Loucy (cell line): ENCODE measurements around the gene HSPA12A.

ENCODE experiments used
- H2AFZ ChIP-seq: fragments of 200-600 bp; sonication (generic); 2 replicates; pipeline ENCODE4 v1.6.0; 2016; ENCODE audit warnings: antibody characterized with exemption, mild to moderate bottlenecking, low read length, moderate library complexity
- H3F3A ChIP-seq: fragments of 200-600 bp; 2 replicates; pipeline ENCODE4 v1.6.0; 2016; ENCODE audit warnings: antibody characterized with exemption, low read depth, mild to moderate bottlenecking
- H3K27me3 ChIP-seq: fragments of 200-600 bp; sonication (generic); 2 replicates; pipeline ENCODE4 v1.6.1; 2014; ENCODE audit warnings: low read length, mild to moderate bottlenecking; ENCODE audit not compliant: insufficient read depth, poor library complexity, severe bottlenecking
- H3K36me3 ChIP-seq: fragments of 200-600 bp; sonication (generic); 2 replicates; pipeline ENCODE4 v1.6.1; 2016; ENCODE audit warnings: low read length; ENCODE audit not compliant: insufficient read depth
- H3K4me1 ChIP-seq: fragments of 200-600 bp; sonication (generic); 2 replicates; pipeline ENCODE4 v1.5.1; 2014; ENCODE audit warnings: low read length, mild to moderate bottlenecking; ENCODE audit not compliant: insufficient read depth, poor library complexity, severe bottlenecking
- H3K4me2 ChIP-seq: fragments of 200-600 bp; sonication (generic); 2 replicates; pipeline ENCODE4 v1.6.0; 2014; ENCODE audit warnings: antibody characterized with exemption, low read length, low read depth, mild to moderate bottlenecking; ENCODE audit not compliant: poor library complexity, severe bottlenecking
- H3K4me3 ChIP-seq: fragments of 200-600 bp; sonication (generic); 2 replicates; pipeline ENCODE4 v1.5.1; 2014; ENCODE audit warnings: low read length, mild to moderate bottlenecking, mixed read lengths; ENCODE audit not compliant: poor library complexity, severe bottlenecking
- H3K79me2 ChIP-seq: fragments of 200-600 bp; sonication (generic); 2 replicates; pipeline ENCODE4 v1.6.1; 2014; ENCODE audit warnings: low read length; ENCODE audit not compliant: insufficient read depth
- H3K9ac ChIP-seq: fragments of 200-600 bp; sonication (generic); 2 replicates; pipeline ENCODE4 v1.6.0; 2014; ENCODE audit warnings: mild to moderate bottlenecking, low read depth, low read length, moderate library complexity; ENCODE audit not compliant: poor library complexity, severe bottlenecking
- H3K9me2 ChIP-seq: fragments of 200-600 bp; sonication (generic); replicated peaks from 2 replicates; pipeline ENCODE4 v1.6.1; 2016; ENCODE audit warnings: low read depth, low read length, mixed read lengths
- H3K9me3 ChIP-seq: fragments of 200-600 bp; sonication (generic); 2 replicates; pipeline ENCODE4 v1.6.1; 2014; ENCODE audit warnings: mild to moderate bottlenecking, antibody characterized with exemption, low read length, low read depth; ENCODE audit not compliant: insufficient read depth
- H4K20me1 ChIP-seq: fragments of 200-600 bp; sonication (generic); 2 replicates; pipeline ENCODE4 v1.6.0; 2014; ENCODE audit warnings: antibody characterized with exemption, low read length, mild to moderate bottlenecking; ENCODE audit not compliant: insufficient read depth, poor library complexity, severe bottlenecking
- EZH2phosphoT487 ChIP-seq: fragments of 200-600 bp; IDR thresholded peaks from 2 replicates; pipeline ENCODE4 v1.6.1; 2018; ENCODE audit warnings: antibody characterized with exemption, mild to moderate bottlenecking, moderate library complexity, borderline replicate concordance
- TF ChIP-seq, protein P1 (sequence below): fragments of 200-600 bp; sonication (generic); conservative IDR thresholded peaks from 2 replicates; pipeline ENCODE4 v1.5.1; 2014; ENCODE audit warnings: mild to moderate bottlenecking, antibody characterized with exemption, low read length

HSPA12A gene

DNA sequence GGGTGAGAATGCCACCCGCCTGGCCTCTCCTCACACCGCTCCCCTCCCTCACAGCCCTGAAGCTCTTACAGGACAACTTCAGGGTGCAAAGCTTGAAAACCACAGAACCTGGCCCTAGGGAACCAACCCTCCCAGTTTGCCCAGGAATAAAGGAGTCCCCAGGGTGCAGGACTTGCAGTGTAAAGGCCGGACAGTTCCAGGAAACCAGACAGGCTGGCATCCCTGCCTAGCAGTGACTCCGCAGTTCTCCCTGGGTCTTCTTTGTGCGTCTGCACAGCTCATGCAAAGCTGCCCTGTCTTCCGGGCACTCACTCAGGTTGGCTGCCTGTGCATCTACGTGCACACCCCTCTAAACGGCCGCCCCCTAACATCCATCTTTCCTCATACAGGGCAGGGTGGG is 36.1 kb downstream of the HSPA12A start:
- Histone ChIP-seq H2AFZ (no peak overlapping the region), H3K9me3 (no peaks in the 10 kb centered on the region), H3K9me2 (no peaks in the 10 kb centered on the region), H3K9ac (no peak overlapping the region), H3F3A (no peaks in the 10 kb centered on the region), H3K4me1 (no peaks in the 10 kb centered on the region), H3K79me2 (no peaks in the 10 kb centered on the region), H3K36me3 (no peaks in the 10 kb centered on the region), H3K27me3 (no peaks in the 10 kb centered on the region), H4K20me1 (no peaks in the 10 kb centered on the region), H3K4me3 (no peak overlapping the region), H3K4me2 (no peak overlapping the region)
- no peak for TF ChIP-seq EZH2phosphoT487
- TF ChIP-seq, protein P1, sequence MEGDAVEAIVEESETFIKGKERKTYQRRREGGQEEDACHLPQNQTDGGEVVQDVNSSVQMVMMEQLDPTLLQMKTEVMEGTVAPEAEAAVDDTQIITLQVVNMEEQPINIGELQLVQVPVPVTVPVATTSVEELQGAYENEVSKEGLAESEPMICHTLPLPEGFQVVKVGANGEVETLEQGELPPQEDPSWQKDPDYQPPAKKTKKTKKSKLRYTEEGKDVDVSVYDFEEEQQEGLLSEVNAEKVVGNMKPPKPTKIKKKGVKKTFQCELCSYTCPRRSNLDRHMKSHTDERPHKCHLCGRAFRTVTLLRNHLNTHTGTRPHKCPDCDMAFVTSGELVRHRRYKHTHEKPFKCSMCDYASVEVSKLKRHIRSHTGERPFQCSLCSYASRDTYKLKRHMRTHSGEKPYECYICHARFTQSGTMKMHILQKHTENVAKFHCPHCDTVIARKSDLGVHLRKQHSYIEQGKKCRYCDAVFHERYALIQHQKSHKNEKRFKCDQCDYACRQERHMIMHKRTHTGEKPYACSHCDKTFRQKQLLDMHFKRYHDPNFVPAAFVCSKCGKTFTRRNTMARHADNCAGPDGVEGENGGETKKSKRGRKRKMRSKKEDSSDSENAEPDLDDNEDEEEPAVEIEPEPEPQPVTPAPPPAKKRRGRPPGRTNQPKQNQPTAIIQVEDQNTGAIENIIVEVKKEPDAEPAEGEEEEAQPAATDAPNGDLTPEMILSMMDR, result no peak

DNA sequence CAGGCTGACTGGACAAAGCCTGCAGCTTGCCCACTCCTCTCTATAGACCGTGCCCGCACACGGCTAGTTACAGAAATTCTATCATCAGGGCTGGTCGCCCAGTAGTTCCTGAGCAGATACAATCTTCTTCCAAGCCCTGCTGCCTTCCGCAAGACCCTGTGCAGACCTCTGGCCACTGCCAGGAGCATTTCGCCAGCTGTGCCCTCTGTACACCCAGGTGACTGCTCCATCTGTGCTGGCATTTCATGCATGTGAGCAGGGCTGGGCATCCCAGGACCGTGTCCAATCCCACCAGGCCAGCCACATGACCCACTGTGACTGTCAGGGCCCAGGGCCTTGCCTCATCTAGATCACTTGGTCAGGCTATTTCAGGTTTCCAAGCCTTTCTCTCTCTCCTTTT is 36.9 kb downstream of the HSPA12A start:
- H3K4me3 ChIP-seq, result no peak overlapping the region
- no peaks in the 10 kb centered on the region for H3K9me3 ChIP-seq
- H3K36me3 ChIP-seq, result no peaks in the 10 kb centered on the region
- H4K20me1 ChIP-seq, result no peaks in the 10 kb centered on the region
- TF ChIP-seq EZH2phosphoT487, result no peak
- TF ChIP-seq, protein P1, result no peak
- no peaks in the 10 kb centered on the region for H3K79me2 ChIP-seq
- H3F3A ChIP-seq, result no peaks in the 10 kb centered on the region
- no peaks in the 10 kb centered on the region for H3K4me1 ChIP-seq
- no peaks in the 10 kb centered on the region for H3K27me3 ChIP-seq
- no peak overlapping the region for H2AFZ ChIP-seq
- no peak overlapping the region for H3K4me2 ChIP-seq
- H3K9ac ChIP-seq, result no peak overlapping the region
- no peaks in the 10 kb centered on the region for H3K9me2 ChIP-seq

DNA sequence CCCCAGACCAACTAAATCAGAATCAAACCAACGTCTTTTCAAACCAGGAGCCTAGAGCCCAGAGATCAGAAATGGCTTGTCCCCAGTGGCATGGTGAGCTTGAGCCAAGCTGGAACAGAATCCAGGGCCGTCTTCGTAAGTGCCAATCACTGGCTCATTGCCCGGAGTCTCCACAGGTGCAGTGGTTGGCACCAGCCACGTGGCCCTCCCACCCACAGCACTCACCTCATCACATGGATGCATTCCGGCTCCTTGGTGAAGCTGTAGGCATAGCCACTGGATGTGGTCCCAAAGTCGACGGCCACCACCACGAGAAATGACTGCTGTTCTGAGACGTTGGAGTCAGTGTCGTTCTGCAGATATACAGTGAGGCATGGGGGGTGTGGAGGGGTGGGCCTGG is 37.4 kb downstream of the HSPA12A start:
- H3K36me3 ChIP-seq, result no peaks in the 10 kb centered on the region
- H3F3A ChIP-seq, result no peaks in the 10 kb centered on the region
- H2AFZ ChIP-seq, result no peak overlapping the region
- no peak overlapping the region for H3K9ac ChIP-seq
- H3K79me2 ChIP-seq, result no peaks in the 10 kb centered on the region
- TF ChIP-seq, protein P1, result no peak
- TF ChIP-seq EZH2phosphoT487, result no peak
- no peak overlapping the region for H3K4me2 ChIP-seq
- H3K4me1 ChIP-seq, result no peaks in the 10 kb centered on the region
- no peaks in the 10 kb centered on the region for H3K27me3 ChIP-seq
- no peaks in the 10 kb centered on the region for H4K20me1 ChIP-seq
- H3K9me3 ChIP-seq, result no peaks in the 10 kb centered on the region
- H3K4me3 ChIP-seq, result no peak overlapping the region
- H3K9me2 ChIP-seq, result no peaks in the 10 kb centered on the region
